Gastrocnemius medialis (tissue), 4 donors: ENCODE measurements around the gene LCN2. TPM values are rescaled to one million over a fixed set of nuclear protein-coding genes. Genes with fewer than 3 reads are reported as not detected.

Source experiments
- ATAC-seq, 2 donors: fragments of 150-250 bp; one replicate each; pipeline ENCODE4 v1.9.1; 2016
- DNase-seq, 2 donors: peaks; one replicate each; pipeline ENCODE4 v3.0.0-alpha.2; 2019
- H3K27ac ChIP-seq, 4 donors: fragments of 200-600 bp; sonication (generic); 1 replicate in 1 of 4; 2 replicates in 3 of 4; pipeline ENCODE4 v1.5.1; 2016 to 2018; ENCODE audit warnings: mild to moderate bottlenecking in 2 of 4, moderate library complexity in 1 of 4
- H3K27me3 ChIP-seq, 3 donors: fragments of 200-600 bp; sonication (generic) in 2 of 3; 1 replicate in 1 of 3; 2 replicates in 2 of 3; pipeline versions ENCODE4 v1.5.1 to v1.6.0; 2016 to 2019; ENCODE audit warnings: mild to moderate bottlenecking in 1 of 3, moderate library complexity in 1 of 3
- H3K36me3 ChIP-seq, 2 donors: fragments of 200-600 bp; sonication (generic) in 1 of 2; one replicate each; pipeline ENCODE4 v1.5.1; 2017 to 2018
- H3K4me1 ChIP-seq, 2 donors: fragments of 200-600 bp; sonication (generic) in 1 of 2; one replicate each; pipeline ENCODE4 v1.5.1; 2016 to 2017; ENCODE audit warnings: mild to moderate bottlenecking in 2 of 2
- H3K4me3 ChIP-seq, 4 donors: fragments of 200-600 bp; sonication (generic) in 3 of 4; 1 replicate in 1 of 4; 2 replicates in 3 of 4; pipeline ENCODE4 v1.5.1; 2016 to 2019; ENCODE audit warnings: mild to moderate bottlenecking in 2 of 4
- H3K9me3 ChIP-seq, 3 donors: fragments of 200-600 bp; sonication (generic) in 2 of 3; 1 replicate in 1 of 3; 2 replicates in 2 of 3; pipeline ENCODE4 v1.5.1; 2016 to 2019
- CTCF ChIP-seq, 5 experiments: fragments of 450-650 bp in 3 of 5; fragments of 200-600 bp in 2 of 5; sonication (generic) in 2 of 5; IDR thresholded peaks in 4 of 5; conservative IDR thresholded peaks in 1 of 5; 1 replicate in 4 of 5; 2 replicates in 1 of 5; pipeline ENCODE4 v1.5.1; 2016 to 2019; ENCODE audit warnings: antibody characterized with exemption in 5 of 5, mild to moderate bottlenecking in 3 of 5, moderate library complexity in 3 of 5
- POLR2A ChIP-seq, 2 donors: fragments of 450-650 bp; IDR thresholded peaks; one replicate each; pipeline ENCODE4 v1.6.1; 2017; ENCODE audit warnings: antibody characterized with exemption in 2 of 2, mild to moderate bottlenecking in 2 of 2, moderate library complexity in 2 of 2
- in situ Hi-C, 4 donors: fragments of 200-750 bp; cut with MboI; loops; one replicate each; pipeline versions ENCODE4 v1.15.0 to v1.8.0; 2017; ENCODE audit warnings: low sequenced_read_pairs in 4 of 4
- intact Hi-C: fragments of 100-400 bp; cut with DNase I; formaldehyde crosslinking; loops from one replicate; pipeline ENCODE4 v1.15.1; 2023; ENCODE audit warnings: low total_unique reads
- total RNA-seq, 4 donors: library from RNA; depleted of rRNA; stranded (reverse); fragments of >200 nt; gene quantifications; one replicate each; pipeline versions ENCODE4 v1.1.0 to v1.2.3, GENCODE V29; 2016

LCN2 gene
- total RNA-seq, 4 donors from 2014 or later: 1.00 TPM; not detected in 3

GRCh38 chr9:128142061-128142460 is 7.2 kb upstream of the LCN2 start:
- intact Hi-C loops (no loop called here), in situ Hi-C loops (no loop called here)
- Histone ChIP-seq H3K36me3 (no peaks in the 10 kb centered on the region), H3K27ac (no peak overlapping the region), H3K9me3 (no peaks in the 10 kb centered on the region), H3K4me1 (no peaks in the 10 kb centered on the region), H3K27me3 (no peaks in the 10 kb centered on the region), H3K4me3 (no peak overlapping the region)
- DNase-seq (no peak), ATAC-seq (no peak)
- TF ChIP-seq POLR2A (IDR thresholded peaks at IDR 0.05): no peak
- no peak for TF ChIP-seq CTCF (IDR thresholded peaks at IDR 0.05 in 4 of 5, conservative IDR thresholded peaks at IDR 0.05 in 1 of 5)

- ATAC-seq (no peak), DNase-seq (no peak)
- no peak for TF ChIP-seq POLR2A (IDR thresholded peaks at IDR 0.05)
- no peak for TF ChIP-seq CTCF (IDR thresholded peaks at IDR 0.05 in 4 of 5, conservative IDR thresholded peaks at IDR 0.05 in 1 of 5)
- no peak overlapping the region for H3K27ac ChIP-seq
- no peaks in the 10 kb centered on the region for H3K4me1 ChIP-seq
- no peaks in the 10 kb centered on the region for H3K36me3 ChIP-seq
- no peaks in the 10 kb centered on the region for H3K27me3 ChIP-seq
- no peaks in the 10 kb centered on the region for H3K9me3 ChIP-seq
- intact Hi-C loops (no loop called here), in situ Hi-C loops (no loop called here)
- H3K4me3 ChIP-seq: no peak overlapping the region
These were observed 6.7 kb upstream of the LCN2 start for GRCh38 chr9:128142596-128142995.

GRCh38 chr9:128143525-128144238 is 5.6 kb upstream of the LCN2 start:
- DNase-seq (no peak), ATAC-seq (no peak)
- H3K27ac ChIP-seq: no peak overlapping the region
- TF ChIP-seq POLR2A (IDR thresholded peaks at IDR 0.05): no peak
- no peaks in the 10 kb centered on the region for H3K27me3 ChIP-seq
- intact Hi-C loops (no loop called here), in situ Hi-C loops (no loop called here)
- H3K4me1 ChIP-seq: peaks cover 0 to 1% of the 10 kb centered on the region in 2 donors
- no peaks in the 10 kb centered on the region for H3K36me3 ChIP-seq
- no peak overlapping the region for H3K4me3 ChIP-seq
- no peaks in the 10 kb centered on the region for H3K9me3 ChIP-seq

GRCh38 chr9:128144239-128145181 is 4.7 kb upstream of the LCN2 start:
- intact Hi-C loops: no loop called here
- no peak for DNase-seq

More at GRCh38 chr9:128144239-128145181, 4.7 kb upstream of the LCN2 start:
- H3K4me1 ChIP-seq: peaks cover 0 to 7% of the 10 kb centered on the region in 2 donors
- H3K36me3 ChIP-seq: no peaks in the 10 kb centered on the region
- ATAC-seq: no peak
- H3K27ac ChIP-seq: no peak overlapping the region
- no peak for TF ChIP-seq CTCF (IDR thresholded peaks at IDR 0.05 in 4 of 5, conservative IDR thresholded peaks at IDR 0.05 in 1 of 5)
- no peak for TF ChIP-seq POLR2A (IDR thresholded peaks at IDR 0.05)
- in situ Hi-C loops: no loop called here
- H3K27me3 ChIP-seq: no peaks in the 10 kb centered on the region
- no peaks in the 10 kb centered on the region for H3K9me3 ChIP-seq
- H3K4me3 ChIP-seq: no peak overlapping the region
